Germinal center (tissue), 1 donor: ENCODE measurements around the gene C11orf42.

Source experiments
- DNase-seq: peaks from one replicate; pipeline ENCODE4 v3.0.0; 2012; ENCODE audit warnings: mixed read lengths, low spot score

The C11orf42 gene, protein sequence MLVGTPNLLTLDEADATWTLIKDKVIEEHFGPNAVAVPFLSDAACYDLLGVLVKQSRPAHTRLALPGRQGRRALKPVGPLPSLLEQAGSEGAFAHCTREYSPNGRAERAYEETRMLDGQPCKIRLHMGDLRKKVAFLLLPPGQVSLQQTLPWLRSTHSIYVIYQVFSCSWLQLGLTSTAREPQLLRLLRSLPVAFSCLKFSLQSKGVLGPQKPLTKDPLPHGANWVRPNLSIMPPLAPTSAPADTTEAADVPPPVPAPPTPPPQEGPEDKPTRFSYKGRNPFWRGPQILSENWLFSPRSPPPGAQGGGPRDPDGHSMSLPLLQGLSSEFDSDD

DNA sequence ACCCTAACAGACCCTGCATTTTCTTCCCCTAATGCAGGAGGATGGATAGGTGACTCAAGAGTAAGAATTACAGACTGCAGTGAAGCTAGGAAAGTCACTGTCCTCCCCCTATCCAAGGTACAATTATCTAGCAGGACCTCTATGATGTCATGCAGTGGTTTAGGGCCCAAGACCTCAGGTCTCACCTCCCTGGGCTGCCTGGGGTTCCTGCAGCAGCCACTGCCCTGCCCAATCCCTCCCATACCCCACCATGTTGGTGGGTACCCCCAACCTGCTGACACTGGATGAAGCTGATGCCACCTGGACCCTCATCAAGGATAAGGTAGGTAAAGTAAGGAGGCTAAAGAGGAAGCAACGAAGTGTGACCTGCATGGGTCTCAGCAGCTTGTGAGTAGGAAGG, at the start of gene C11orf42:
Gene C11orf42 (plus strand): TSS at position 192 of the 400 bp plus-strand sequence. CDS start 59 bp downstream, at position 251.
- DNase-seq: no peak

DNA sequence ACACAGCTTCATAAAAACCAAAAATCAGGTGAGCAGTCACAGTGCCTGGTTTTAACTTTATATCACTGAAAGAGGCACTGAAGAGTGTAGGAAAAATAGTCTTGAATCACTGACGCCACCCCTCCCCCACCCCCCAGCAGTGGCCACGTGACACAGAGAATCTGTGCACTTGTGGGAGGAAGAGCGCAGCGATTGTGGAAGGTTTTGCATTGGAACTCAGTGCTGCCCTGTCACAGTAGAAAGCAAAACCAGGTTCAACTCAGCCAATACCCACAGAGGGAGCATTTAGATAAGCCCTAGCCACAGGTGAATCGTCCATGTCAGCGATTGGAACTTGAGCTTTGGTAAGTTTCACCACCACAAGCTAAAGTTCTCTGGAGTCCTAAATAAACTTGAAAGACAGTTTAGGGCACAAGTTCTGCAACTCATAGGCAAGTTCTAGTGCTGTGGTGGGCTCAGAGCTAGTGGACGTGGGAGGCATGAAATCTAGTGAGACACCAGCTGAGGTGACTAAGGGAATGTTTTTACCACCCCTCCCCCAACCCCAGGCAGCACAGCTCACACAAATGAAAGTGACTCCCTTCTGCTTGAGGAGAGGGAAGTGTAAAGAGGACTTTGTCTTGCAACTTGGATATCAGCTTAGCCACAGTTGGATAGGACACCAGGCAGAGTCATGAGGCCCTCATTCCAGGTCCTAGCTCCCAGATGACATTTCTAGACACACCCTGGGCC, 48.6 kb upstream of the C11orf42 start:
- no peak for DNase-seq

DNA sequence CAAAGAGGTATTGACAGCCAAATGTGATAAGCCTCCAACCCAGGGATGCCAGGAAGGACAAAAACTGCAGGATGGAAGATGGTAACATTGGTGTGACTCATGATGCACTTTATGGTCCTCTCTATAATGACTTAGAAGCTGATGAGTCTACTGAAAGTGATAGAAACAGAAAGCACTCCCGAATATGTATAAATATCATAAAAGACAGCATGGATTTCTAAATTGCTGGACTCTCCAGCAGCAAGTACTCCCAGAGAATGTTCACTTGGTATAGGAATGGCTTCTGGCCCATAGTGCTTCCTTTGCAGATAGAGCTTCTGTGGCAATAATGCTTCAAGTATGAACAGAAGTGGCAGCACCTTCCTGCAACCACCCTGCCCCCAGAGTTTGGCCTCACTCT, 35.1 kb upstream of the C11orf42 start, which contains the start of gene OR52B2:
Gene OR52B2 (minus strand): TSS at position 101 of the 400 bp plus-strand sequence. CDS start 0 bp downstream, at position 101.
- no peak for DNase-seq

DNA sequence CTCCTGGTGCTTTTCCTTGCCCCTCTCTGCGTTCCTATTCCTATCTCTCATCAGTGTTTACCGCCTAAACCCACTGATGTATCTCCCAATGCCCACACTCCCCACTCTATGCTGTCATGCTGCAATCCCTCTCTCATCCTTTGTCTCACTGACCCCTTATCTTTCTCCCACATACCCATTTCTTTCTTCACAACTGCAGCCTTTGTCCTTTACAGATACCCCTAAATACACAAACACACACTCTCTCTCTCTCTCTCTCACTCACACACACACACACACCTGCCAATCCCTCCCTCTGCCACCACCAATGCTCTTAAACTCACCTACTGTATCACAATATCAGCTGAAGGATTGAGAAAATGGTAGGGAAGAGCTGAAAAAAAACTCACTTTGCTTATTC, 29.9 kb upstream of the C11orf42 start:
- no peak for DNase-seq

DNA sequence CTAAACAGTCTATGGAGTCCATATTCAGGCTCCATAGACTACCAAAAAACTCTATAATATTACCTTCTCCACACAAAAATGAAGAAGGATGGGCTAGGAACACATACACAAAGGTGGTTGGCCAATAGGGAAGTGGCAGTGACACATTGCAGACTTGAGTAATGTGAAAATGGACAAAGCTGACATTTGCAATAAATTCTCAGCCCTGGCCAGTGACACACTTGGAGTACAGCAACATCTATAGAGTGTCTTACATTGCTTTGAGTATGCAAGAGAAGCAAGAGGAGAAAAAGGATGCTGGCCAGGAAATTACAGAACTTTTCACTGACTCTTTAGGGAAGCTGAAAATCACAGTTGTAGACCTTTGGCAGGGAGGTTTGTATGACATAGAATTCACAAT, 13.6 kb upstream of the C11orf42 start:
- DNase-seq: no peak

DNA sequence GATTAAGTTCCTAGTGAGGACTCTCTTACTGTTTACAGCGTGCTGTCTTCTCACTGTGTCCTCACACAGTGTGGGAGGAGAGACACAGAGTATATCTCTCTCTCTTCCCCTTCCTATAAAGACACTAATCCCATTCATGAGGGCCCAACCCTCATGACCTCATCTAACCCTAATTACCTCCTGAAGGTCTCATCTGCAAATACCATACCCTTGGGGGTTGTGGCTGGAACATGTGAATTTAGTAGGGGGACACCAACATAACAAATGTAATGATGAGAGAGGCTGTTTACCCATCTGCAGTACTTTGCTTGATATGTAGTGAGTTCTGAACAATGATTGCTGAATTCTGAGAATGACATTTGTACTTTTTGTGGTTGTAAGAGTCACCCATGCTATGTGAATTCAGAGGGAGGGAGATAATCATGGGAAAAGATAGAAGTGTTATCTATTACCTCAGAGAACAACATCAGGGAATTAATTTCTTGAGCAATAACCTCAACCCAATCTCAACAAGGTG, 11.2 kb upstream of the C11orf42 start:
- no peak for DNase-seq

DNA sequence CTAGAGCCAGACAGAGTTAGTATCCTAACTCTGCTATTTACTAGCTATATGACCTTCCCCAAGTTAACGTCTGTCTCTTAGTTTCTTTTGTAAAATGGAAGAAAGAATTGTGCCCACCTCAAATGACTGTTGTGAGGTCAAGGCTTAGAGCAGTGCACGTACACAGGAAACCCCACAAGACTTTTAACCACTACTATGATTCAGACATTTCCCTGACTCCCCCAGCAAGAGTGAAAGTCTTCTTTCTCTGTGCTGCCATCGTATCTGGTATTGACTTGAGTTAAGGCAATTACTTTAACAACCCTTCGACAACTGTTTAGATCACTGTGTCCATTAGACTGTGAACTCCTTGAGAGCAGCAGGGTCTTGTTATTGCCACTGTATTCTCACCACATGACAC, 9.0 kb upstream of the C11orf42 start:
- DNase-seq: no peak

DNA sequence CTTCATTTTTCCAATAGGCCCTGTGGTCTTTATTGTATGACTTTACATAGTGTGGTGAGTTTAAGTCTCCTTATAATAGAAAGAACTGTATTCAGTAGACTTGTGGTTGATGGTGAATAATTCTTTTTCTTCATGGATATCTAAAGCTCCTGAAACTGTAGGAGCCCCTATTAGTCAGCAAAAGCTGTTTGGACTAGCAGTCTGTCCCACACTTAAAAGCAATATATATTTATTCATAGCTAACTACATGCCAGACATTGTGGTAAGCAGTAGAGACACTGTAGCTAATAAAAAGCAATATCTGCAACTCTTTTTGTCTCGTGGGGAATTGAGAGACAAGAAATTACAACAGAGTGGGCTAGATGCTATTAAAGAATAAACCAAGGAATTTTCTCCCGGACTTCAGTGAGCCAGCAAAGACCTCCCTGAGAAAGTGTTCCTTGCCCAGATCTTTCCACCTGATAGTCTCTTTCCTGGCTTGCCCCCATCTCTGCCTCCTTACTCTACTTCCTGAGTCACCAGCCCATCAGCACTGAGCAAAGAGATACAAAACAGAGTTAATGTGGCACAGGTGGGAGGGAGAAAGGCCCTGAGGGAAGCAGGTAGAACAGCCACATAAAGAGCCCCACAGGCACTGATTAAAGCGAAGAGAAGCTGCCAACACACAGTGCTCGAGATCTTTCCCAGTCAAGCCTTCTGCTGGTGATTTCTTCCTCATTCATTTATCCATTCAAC, 7.7 kb upstream of the C11orf42 start:
- no peak for DNase-seq

DNA sequence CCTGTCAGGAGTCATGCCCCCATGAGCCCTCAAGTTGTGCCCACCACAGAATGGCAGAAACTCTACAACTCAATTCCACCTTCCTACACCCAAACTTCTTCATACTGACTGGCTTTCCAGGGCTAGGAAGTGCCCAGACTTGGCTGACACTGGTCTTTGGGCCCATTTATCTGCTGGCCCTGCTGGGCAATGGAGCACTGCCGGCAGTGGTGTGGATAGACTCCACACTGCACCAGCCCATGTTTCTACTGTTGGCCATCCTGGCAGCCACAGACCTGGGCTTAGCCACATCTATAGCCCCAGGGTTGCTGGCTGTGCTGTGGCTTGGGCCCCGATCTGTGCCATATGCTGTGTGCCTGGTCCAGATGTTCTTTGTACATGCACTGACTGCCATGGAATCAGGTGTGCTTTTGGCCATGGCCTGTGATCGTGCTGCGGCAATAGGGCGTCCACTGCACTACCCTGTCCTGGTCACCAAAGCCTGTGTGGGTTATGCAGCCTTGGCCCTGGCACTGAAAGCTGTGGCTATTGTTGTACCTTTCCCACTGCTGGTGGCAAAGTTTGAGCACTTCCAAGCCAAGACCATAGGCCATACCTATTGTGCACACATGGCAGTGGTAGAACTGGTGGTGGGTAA, 6.1 kb upstream of the C11orf42 start, which contains the start of gene OR52W1:
Gene OR52W1 (plus strand): TSS at position 51 of the 637 bp plus-strand sequence. CDS start 0 bp downstream, at position 51.
- no peak for DNase-seq

DNA sequence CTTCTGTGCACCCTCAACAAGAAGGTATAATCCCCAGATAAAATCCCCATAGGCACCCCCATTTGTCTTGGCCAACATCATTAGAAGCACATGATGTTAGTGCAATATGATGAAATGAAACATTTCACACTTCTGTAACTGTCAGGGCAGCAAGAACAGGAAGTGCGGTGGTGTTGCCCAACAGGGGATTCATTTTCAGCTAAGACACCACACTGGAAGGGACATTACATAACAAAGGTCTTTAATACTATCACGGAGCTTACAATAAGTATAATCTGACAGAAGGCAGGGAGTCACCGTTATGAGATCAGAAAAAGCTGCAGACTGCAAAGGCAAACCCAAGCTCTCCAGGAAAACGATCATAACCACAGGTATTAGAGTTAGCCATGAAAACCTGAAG, 4.4 kb upstream of the C11orf42 start:
- DNase-seq: no peak

DNA sequence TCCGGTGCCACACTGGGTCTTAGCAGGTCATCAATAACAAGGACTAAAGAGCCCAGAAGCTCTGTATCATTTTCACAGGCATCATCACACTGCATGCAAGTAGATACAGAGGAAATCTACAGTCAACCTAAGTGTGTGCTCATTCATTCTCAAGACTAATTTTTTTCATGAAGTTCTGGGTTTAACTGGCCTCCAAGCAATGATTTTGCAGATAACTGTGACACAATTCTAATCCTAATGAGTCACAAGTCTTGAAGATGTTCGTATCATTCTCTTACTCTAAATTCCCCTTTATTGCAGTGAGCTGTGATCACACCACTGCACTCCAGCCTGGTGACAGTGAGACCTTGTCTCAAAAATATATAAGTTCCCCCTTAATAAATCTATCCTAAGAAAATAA, 3.9 kb upstream of the C11orf42 start:
- DNase-seq: no peak

DNA sequence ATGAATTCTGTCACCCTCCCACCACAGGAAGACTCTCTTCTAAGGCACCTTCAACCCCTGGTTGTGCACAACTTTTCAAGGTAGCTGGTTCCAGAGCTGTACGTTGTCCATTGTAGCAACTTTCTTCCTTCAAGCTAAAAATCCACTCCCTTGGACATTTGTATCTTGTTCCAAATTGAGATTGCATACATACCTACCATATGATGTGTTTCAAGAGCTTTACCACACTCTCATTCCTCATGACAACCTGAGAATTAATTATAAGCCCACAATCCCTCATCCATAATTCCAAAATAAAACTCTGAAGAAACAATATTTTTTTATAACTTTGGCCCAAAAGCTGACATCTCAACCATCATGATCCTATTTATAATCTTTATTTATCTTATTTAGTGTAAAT, 3.3 kb upstream of the C11orf42 start:
- no peak for DNase-seq

DNA sequence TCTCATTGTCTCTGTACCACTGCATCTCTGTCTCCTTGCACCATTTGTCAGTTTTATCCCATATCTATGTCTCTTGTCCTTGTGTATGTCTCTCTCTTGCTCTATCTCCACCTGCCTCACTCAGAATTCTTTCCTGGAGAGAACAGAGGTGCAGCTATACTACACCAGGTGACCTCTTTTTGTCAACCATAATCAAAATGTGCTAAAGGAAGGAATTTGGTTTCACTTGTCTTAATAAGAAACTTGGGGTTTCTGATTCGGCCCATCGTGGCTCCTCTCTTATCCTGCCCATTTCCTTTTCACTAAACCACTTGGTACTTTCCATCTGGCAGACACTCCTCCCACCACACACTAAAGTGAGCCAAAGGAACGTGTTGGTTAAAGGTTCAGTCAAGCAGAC, 2.0 kb upstream of the C11orf42 start:
- DNase-seq: no peak

DNA sequence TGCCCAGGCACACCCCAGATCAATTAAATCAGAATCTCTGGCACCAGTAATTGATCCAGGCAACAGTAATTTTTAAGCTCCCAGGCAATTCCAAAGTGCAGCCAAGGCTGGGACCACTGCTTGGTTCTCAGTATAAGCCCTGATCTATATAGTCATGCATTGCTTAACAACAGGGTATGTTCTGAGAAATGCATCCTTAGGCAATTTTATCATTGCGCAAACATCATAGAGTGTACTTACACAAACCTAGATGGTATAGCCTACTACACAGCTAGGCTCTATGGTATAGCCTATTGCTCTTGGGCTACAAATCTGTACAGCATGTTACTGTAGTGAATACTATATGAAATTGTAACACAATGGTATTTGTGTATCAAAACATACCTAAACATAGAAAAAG, 651 bp upstream of the C11orf42 start:
- no peak for DNase-seq

DNA sequence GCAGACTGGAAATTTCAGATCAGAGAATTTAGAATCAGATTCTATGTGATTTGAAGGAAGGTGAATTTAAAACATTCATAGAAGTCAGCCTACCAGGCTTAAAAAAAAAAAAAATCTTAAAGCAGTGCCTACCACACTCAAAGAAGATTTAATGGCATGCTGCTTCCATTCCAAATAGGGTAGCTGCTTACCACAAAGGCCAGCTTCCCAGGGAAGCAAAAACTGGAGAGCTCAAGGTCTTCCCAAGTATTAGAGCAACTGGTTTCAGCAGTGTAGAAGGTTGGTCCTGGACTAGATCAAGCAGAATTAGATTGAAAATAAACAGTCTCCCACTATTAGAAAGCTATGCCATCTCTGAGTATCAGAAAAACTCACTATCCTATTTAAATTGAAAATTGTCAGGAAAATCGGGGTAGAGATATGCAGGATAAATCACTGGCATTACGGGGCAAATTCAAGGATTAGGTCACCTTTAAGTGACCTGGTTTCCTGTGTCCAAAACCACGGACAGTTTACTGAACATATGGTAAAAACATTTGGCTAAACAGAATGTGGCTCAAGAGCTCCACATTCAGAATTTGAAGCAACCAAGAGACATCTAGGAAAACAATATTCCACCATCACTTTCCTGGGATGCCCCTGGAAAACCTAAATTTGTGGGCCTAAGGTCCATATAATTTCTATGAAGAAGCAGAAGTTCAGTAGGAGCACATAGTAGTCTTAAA, 1.3 kb downstream of the C11orf42 start:
- no peak for DNase-seq

DNA sequence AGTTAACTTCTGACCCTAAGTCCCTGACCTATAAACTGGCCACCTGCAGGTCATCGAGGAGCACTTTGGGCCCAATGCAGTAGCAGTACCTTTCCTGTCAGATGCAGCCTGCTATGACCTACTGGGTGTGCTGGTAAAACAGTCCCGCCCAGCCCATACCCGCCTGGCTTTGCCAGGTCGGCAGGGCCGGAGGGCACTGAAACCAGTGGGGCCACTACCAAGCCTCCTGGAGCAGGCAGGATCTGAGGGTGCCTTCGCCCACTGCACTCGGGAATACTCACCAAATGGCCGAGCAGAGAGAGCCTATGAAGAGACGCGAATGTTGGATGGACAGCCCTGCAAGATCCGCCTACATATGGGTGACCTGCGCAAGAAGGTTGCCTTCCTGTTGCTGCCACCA, 4.4 kb downstream of the C11orf42 start:
- no peak for DNase-seq

DNA sequence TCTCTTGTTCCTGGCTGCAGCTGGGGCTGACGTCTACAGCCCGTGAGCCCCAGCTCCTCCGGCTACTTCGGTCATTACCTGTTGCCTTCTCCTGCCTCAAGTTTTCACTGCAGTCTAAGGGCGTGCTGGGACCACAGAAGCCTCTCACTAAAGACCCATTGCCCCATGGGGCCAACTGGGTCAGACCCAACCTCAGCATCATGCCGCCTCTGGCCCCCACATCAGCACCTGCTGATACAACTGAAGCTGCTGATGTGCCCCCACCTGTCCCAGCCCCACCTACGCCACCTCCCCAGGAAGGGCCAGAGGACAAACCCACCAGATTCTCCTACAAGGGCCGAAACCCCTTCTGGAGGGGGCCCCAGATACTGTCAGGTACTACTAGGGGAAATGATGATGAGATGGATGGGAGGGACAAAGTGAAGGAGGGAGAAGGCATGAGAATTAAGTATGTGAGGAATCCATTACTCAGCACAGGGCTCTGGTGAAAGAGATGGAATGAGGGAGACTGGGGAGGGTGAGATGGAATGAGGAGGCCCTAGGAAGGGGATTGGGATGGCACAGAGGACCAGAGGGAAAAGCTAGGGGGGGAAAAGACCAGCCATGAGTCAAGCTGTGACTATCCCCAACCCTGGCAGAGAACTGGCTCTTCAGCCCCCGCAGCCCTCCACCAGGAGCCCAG, 5.1 kb downstream of the C11orf42 start:
- no peak for DNase-seq

DNA sequence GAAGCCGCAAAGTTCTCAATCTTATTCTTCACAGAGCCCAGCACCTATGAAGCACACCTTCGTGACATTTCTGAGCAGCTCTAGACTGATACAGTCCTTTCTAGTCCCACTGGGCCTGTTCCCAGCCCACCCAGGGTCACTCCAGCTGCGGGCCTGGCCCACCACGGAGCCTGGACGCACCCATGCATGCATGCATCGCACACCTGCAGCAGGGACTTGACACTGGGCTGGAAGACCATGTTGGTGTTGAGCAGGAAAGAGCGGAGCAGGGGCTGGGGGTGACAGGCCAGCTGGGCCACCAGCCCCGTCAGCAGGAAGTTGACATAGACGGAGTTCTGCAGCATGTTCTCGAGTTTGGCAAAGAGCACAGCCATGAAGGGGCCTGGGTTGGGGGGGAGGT, 9.2 kb downstream of the C11orf42 start:
- no peak for DNase-seq

DNA sequence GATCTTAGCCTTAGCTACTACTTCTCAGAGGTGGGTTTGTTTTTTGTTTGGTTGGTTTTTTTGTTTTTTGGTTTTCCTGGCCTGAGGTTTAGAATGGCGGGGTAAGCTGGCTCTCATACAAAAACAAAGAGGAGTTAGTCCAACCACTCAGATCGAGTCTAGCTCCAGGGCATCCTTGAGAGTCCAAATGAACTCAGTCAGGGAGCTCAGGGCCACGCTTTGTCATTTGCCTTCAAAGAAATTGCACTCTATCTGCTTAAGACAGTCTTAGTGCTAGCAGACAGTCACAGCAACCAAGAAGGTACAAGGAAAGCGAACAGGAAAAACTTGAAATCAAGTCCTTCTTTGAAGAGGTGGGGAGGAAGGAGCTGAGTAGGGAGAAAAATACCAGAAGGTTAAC, 11.1 kb downstream of the C11orf42 start:
- no peak for DNase-seq

DNA sequence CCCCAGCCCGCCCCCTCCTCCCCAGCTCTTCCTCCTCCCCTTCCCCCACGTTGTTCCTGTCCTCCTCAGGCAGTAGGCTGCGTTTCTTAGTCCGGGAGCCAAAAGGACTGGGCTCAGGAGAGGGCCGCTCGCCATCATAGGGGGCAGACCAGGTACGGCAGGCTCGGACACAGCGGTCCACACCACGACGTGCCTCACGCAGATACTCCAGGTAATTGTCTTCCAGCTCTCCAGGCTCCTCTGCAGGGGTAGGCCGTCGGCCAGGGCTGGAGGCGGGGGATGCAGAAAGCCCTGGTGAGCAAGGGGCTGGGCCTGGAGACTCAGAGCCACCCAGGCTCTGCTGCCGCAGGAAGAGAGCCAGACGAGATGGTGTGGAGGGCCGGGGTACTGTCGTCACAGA, 12.4 kb downstream of the C11orf42 start:
- DNase-seq: no peak

DNA sequence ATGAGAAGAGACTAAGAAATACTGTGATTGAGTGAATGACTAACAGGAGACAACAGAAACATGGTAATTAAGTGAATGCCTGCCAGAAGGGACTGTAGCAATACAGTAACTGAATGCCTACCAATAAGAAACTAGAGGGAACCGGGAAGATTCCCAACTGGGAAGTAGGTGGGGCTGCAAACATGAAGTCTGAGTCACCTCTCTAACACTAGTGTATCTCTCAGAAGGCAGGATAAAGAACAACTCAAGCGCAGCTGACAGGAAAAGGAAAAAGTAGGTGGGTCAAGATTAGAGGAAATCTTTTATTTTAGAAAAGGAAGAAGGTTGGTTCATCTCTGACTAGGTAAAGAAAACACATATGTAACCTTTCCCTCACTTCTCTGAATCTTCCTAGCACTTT, 14.0 kb downstream of the C11orf42 start:
- DNase-seq: no peak
